Type B pancreatic cell (in vitro differentiated cells): Measurements from ENCODE around the gene LHFPL3. TPM values are rescaled to one million over a fixed set of nuclear protein-coding genes. Genes with fewer than 3 reads are reported as not detected.

Source experiments
- DNase-seq: peaks from one replicate; pipeline ENCODE4 v3.0.0; 2021; ENCODE audit warnings: mixed read lengths; ENCODE audit not compliant: unreplicated experiment; ENCODE audit errors: extremely low spot score
- H3K27ac Mint-ChIP-seq: 2 replicates; pipeline ENCODE4 v1.8.0; 2021; ENCODE audit warnings: mild to moderate bottlenecking, mixed read lengths
- H3K27me3 Mint-ChIP-seq: 2 replicates; pipeline ENCODE4 v1.8.0; 2021; ENCODE audit warnings: mixed read lengths
- H3K36me3 Mint-ChIP-seq: 2 replicates; pipeline ENCODE4 v1.8.0; 2021; ENCODE audit warnings: mixed read lengths
- H3K4me1 Mint-ChIP-seq: one replicate; pipeline ENCODE4 v1.8.0; 2021; ENCODE audit warnings: mixed read lengths; ENCODE audit not compliant: unreplicated experiment
- H3K4me3 Mint-ChIP-seq: 2 replicates; pipeline ENCODE4 v1.8.0; 2021; ENCODE audit warnings: mild to moderate bottlenecking, mixed read lengths
- H3K9me3 Mint-ChIP-seq: 2 replicates; pipeline ENCODE4 v1.8.0; 2021; ENCODE audit warnings: mixed read lengths
- CTCF ChIP-seq: fragments of 200-600 bp; sonication (generic); conservative IDR thresholded peaks from 2 replicates; pipeline ENCODE4 v1.5.0; 2021; ENCODE audit warnings: antibody characterized with exemption, mild to moderate bottlenecking
- total RNA-seq: library from RNA; stranded (reverse); gene quantifications from 2 replicates; pipeline ENCODE4 v1.2.1, GENCODE V29; 2021; ENCODE audit warnings: low replicate concordance

The LHFPL3 gene
- total RNA-seq, 1 donor from 2014 or later, result 0.31 TPM

DNA sequence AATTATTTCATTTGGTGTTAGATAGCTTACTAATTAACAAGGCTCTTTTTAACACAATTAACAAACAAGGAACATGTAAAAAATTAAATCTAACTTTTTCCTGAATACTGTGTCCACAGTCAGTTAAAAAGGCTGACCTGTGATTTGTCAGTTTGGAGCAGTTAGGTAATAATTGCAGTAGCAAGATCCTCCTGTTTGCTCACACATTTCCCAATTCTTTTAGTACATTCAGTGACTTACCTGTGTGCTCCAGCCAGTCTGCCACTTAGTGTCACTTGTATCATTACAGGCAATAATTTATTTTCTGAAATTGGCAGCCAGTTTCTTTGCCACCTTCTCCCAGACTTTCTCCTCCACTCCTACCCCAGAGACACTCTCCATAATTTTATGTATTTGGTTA, 66.8 kb downstream of the LHFPL3 start:
- no peaks in the 10 kb centered on the region for H3K4me1 Mint-ChIP-seq
- no peak for DNase-seq
- no peak overlapping the region for H3K27ac Mint-ChIP-seq
- no peaks in the 10 kb centered on the region for H3K9me3 Mint-ChIP-seq
- no peak overlapping the region for H3K4me3 Mint-ChIP-seq
- H3K36me3 Mint-ChIP-seq, result no peaks in the 10 kb centered on the region
- no peak for TF ChIP-seq CTCF
- peaks cover 6% of the 10 kb centered on the region for H3K27me3 Mint-ChIP-seq

GRCh38 chr7:104397442-104397841, 69.0 kb downstream of the LHFPL3 start:
- H3K36me3 Mint-ChIP-seq, result no peaks in the 10 kb centered on the region
- no peak overlapping the region for H3K27ac Mint-ChIP-seq
- H3K27me3 Mint-ChIP-seq, result peaks cover 6% of the 10 kb centered on the region
- no peak overlapping the region for H3K4me3 Mint-ChIP-seq
- H3K9me3 Mint-ChIP-seq, result no peaks in the 10 kb centered on the region
- TF ChIP-seq CTCF, result no peak
- DNase-seq, result no peak
- no peaks in the 10 kb centered on the region for H3K4me1 Mint-ChIP-seq

DNA sequence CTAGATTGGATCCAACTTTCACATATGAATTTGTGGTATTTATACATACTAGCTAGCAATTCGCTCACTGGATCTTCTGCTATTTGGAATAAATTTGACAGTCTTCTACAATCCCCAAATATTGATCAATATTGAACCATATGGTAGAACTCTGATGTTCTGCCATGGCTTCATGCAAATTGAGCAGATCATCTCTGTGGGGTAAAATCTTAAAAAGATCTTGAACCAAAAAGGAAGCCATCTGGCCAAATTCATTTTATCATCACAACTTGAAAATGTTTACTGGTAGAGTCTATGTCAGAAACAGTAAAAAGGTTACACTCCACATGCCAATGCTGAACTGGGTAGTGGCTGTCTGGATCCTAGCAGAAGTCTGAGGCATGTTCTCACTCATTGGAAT, 80.0 kb downstream of the LHFPL3 start:
- no peak for DNase-seq
- H3K36me3 Mint-ChIP-seq, result no peaks in the 10 kb centered on the region
- H3K27me3 Mint-ChIP-seq, result no peaks in the 10 kb centered on the region
- no peak overlapping the region for H3K4me3 Mint-ChIP-seq
- H3K27ac Mint-ChIP-seq, result no peak overlapping the region
- no peaks in the 10 kb centered on the region for H3K4me1 Mint-ChIP-seq
- no peak for TF ChIP-seq CTCF
- peaks cover 4% of the 10 kb centered on the region for H3K9me3 Mint-ChIP-seq

GRCh38 chr7:104410742-104411141, 82.3 kb downstream of the LHFPL3 start:
- DNase-seq, result no peak
- H3K4me1 Mint-ChIP-seq, result no peaks in the 10 kb centered on the region
- H3K9me3 Mint-ChIP-seq, result peaks cover 4% of the 10 kb centered on the region
- H3K36me3 Mint-ChIP-seq, result no peaks in the 10 kb centered on the region
- no peak for TF ChIP-seq CTCF
- H3K27me3 Mint-ChIP-seq, result no peaks in the 10 kb centered on the region
- H3K27ac Mint-ChIP-seq, result no peak overlapping the region
- no peak overlapping the region for H3K4me3 Mint-ChIP-seq

- H3K27me3 Mint-ChIP-seq, result no peaks in the 10 kb centered on the region
- H3K9me3 Mint-ChIP-seq, result peaks cover 4% of the 10 kb centered on the region
- H3K4me3 Mint-ChIP-seq, result no peak overlapping the region
- H3K4me1 Mint-ChIP-seq, result no peaks in the 10 kb centered on the region
- H3K27ac Mint-ChIP-seq, result no peak overlapping the region
- TF ChIP-seq CTCF, result no peak
- DNase-seq, result no peak
- H3K36me3 Mint-ChIP-seq, result no peaks in the 10 kb centered on the region
Observed at GRCh38 chr7:104412911-104413310, 84.5 kb downstream of the LHFPL3 start.

GRCh38 chr7:104414216-104414615, 85.8 kb downstream of the LHFPL3 start:
- TF ChIP-seq CTCF, result no peak
- no peaks in the 10 kb centered on the region for H3K4me1 Mint-ChIP-seq
- no peak overlapping the region for H3K4me3 Mint-ChIP-seq
- no peaks in the 10 kb centered on the region for H3K36me3 Mint-ChIP-seq
- no peaks in the 10 kb centered on the region for H3K27me3 Mint-ChIP-seq
- H3K9me3 Mint-ChIP-seq, result no peaks in the 10 kb centered on the region
- DNase-seq, result no peak
- no peak overlapping the region for H3K27ac Mint-ChIP-seq
